Sigmoid colon (tissue), 7 donors: ENCODE results near the gene RASEF. TPM values are rescaled to one million over a fixed set of nuclear protein-coding genes. Genes with fewer than 3 reads are reported as not detected.

Experiments used
- DNase-seq: peaks from one replicate; pipeline ENCODE4 v3.0.0-alpha.2; 2019
- H3K27ac ChIP-seq, 4 donors: fragments of 200-600 bp; sonication (generic); one replicate each; pipeline ENCODE4 v1.5.1; 2016 to 2019; ENCODE audit warnings: mild to moderate bottlenecking in 1 of 4
- H3K27me3 ChIP-seq, 3 donors: fragments of 200-600 bp; sonication (generic); one replicate each; pipeline ENCODE4 v1.5.1; 2019; ENCODE audit warnings: mild to moderate bottlenecking in 1 of 3
- H3K36me3 ChIP-seq, 4 donors: fragments of 200-600 bp; sonication (generic); one replicate each; pipeline ENCODE4 v1.5.1; 2016 to 2019
- H3K4me1 ChIP-seq, 4 donors: fragments of 200-600 bp; sonication (generic); one replicate each; pipeline ENCODE4 v1.5.1; 2017 to 2019
- H3K4me3 ChIP-seq, 4 donors: fragments of 200-600 bp; sonication (generic); one replicate each; pipeline ENCODE4 v1.5.1; 2017 to 2019; ENCODE audit warnings: mild to moderate bottlenecking in 2 of 4, moderate library complexity in 1 of 4
- H3K9me3 ChIP-seq, 4 donors: fragments of 200-600 bp in 3 of 4; sonication (generic) in 3 of 4; one replicate each; pipeline versions ENCODE4 v1.5.1 to v1.6.1; 2013 to 2019
- CTCF ChIP-seq, 4 experiments: fragments of 450-650 bp in 3 of 4; fragments of 200-600 bp in 1 of 4; IDR thresholded peaks; one replicate each; pipeline ENCODE4 v1.5.1; 2016 to 2019; ENCODE audit warnings: antibody characterized with exemption in 4 of 4, mild to moderate bottlenecking in 3 of 4, moderate library complexity in 2 of 4
- EP300 ChIP-seq, 4 donors: sonication (generic); formaldehyde crosslinking; IDR thresholded peaks; one replicate each; pipeline ENCODE4 v1.6.1; 2017; ENCODE audit warnings: antibody characterized with exemption in 4 of 4
- POLR2A ChIP-seq, 2 donors: fragments of 450-650 bp; IDR thresholded peaks; one replicate each; pipeline ENCODE4 v1.6.1; 2016; ENCODE audit warnings: antibody characterized with exemption in 2 of 2, mild to moderate bottlenecking in 2 of 2, moderate library complexity in 2 of 2
- POLR2AphosphoS5 ChIP-seq, 4 donors: sonication (generic); formaldehyde crosslinking; IDR thresholded peaks; one replicate each; pipeline ENCODE4 v1.6.1; 2017; ENCODE audit warnings: antibody characterized with exemption in 4 of 4
- WGBS, 2 donors: extraction: QIAGEN DNeasy Blood & Tissue Kit; methylation state at CpG; one replicate each; pipeline ENCODE4 v1.1.7; 2013; 5-methylcytosine and 5-hydroxymethylcytosine counted together
- intact Hi-C: fragments of 100-400 bp; cut with DNase I; formaldehyde crosslinking; loops from one replicate; pipeline ENCODE4 v1.15.1; 2023
- polyA plus RNA-seq, 3 donors: library from polyadenylated mRNA; stranded (reverse); fragments of 200-250 nt; gene quantifications; one replicate each; pipeline ENCODE4 v1.2.3, GENCODE V29; 2013
- total RNA-seq, 4 donors: library from RNA; depleted of rRNA; stranded (reverse); fragments of >200 nt; gene quantifications; one replicate each; pipeline ENCODE4 v1.1.0, GENCODE V29; 2016
- donor health status: healthy with polysubstance abuse.
- donor health status: Bipolar disorder and iron deficiency.
- donor health status: healthy.

RASEF gene
- total and polyA plus RNA-seq, 7 donors = 0.16 to 24.0 (median 1.1) TPM

DNA sequence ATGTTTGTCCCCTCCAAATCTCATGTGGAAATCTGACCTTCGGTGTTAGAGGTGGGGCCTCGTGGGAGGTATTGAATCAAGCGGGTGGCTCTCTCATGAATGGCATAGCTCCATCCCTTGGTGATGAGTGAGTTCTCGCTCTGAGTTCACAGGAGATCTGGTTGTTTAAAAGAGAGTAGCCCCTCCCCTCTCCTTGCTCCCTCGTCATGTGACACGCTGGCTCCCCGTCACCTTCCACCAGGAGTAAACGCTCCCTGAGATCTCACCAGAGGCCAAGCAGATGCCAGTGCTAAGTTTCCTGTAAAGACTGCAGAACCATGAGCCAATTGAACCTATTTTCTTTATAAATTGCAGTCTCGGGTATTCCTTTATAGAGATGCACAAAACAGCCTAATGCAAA is 74.5 kb downstream of the RASEF start:
- Histone ChIP-seq H3K9me3 (no peaks in the 10 kb centered on the region), H3K27ac (no peak overlapping the region), H3K36me3 (no peaks in the 10 kb centered on the region), H3K4me3 (no peak overlapping the region), H3K27me3 (no peaks in the 10 kb centered on the region), H3K4me1 (no peaks in the 10 kb centered on the region)
- intact Hi-C loops = no loop called here
- TF ChIP-seq CTCF (IDR thresholded peaks at IDR 0.05) = no peak
- no peak for TF ChIP-seq POLR2A (IDR thresholded peaks at IDR 0.05)
- TF ChIP-seq EP300 (IDR thresholded peaks at IDR 0.05) = no peak
- no peak for TF ChIP-seq POLR2AphosphoS5 (IDR thresholded peaks at IDR 0.05)
- no peak for DNase-seq
- WGBS, 2 donors = 80 to 88% methylated on average over 9 of the region's 9 CpGs

- WGBS, 2 donors = 11 to 56% methylated on average over 5 of the region's 5 CpGs
- H3K27ac ChIP-seq = no peak overlapping the region
- no peaks in the 10 kb centered on the region for H3K27me3 ChIP-seq
- H3K4me3 ChIP-seq = no peak overlapping the region
- no peaks in the 10 kb centered on the region for H3K4me1 ChIP-seq
- TF ChIP-seq EP300 (IDR thresholded peaks at IDR 0.05) = no peak
- no peak for TF ChIP-seq CTCF (IDR thresholded peaks at IDR 0.05)
- no peak for TF ChIP-seq POLR2AphosphoS5 (IDR thresholded peaks at IDR 0.05)
- no peak for TF ChIP-seq POLR2A (IDR thresholded peaks at IDR 0.05)
- no peak for DNase-seq
- intact Hi-C loops = no loop called here
- no peaks in the 10 kb centered on the region for H3K36me3 ChIP-seq
- H3K9me3 ChIP-seq = no peaks in the 10 kb centered on the region
These were observed 75.4 kb downstream of the RASEF start for GRCh38 chr9:82987370-82988189.

DNA sequence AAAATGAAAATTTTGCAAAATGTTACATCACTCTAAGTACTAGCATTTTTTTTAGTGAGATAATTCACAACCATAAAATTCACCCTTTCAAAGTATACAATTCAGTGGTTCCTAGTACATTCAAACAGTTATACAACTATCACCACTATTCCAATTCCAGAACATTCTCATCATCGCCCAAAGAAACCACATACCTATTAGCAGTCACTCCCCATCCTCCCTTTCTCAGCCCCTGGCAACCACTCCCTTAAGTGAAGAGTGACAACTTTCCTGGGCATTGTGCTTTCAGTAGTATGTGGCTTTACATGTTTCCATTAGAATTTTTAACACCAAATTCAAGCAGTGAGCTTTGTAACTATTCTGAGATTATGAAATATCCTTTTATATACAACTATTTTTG is 81.4 kb downstream of the RASEF start:
- WGBS, 2 donors = 95 to 97% methylated on average over 1 of the region's 1 CpG
- TF ChIP-seq POLR2AphosphoS5 (IDR thresholded peaks at IDR 0.05) = no peak
- no peak for TF ChIP-seq POLR2A (IDR thresholded peaks at IDR 0.05)
- TF ChIP-seq CTCF (IDR thresholded peaks at IDR 0.05) = no peak
- intact Hi-C loops = no loop called here

GRCh38 chr9:82975176-82975575 is 87.8 kb downstream of the RASEF start:
- TF ChIP-seq POLR2AphosphoS5 (IDR thresholded peaks at IDR 0.05) (no peak), CTCF (IDR thresholded peaks at IDR 0.05) (no peak), POLR2A (IDR thresholded peaks at IDR 0.05) (no peak), EP300 (IDR thresholded peaks at IDR 0.05) (no peak)
- intact Hi-C loops = no loop called here
- WGBS, 2 donors = 87 to 88% methylated on average over 6 of the region's 6 CpGs

More for the DNA sequence above, 81.4 kb downstream of the RASEF start:
- Histone ChIP-seq H3K9me3 (peaks cover 0 to 4% (median 0%) of the 10 kb centered on the region in 4 donors), H3K27me3 (no peaks in the 10 kb centered on the region), H3K36me3 (no peaks in the 10 kb centered on the region), H3K4me1 (no peaks in the 10 kb centered on the region), H3K4me3 (no peak overlapping the region), H3K27ac (no peak overlapping the region)
- DNase-seq = no peak

More at GRCh38 chr9:82975176-82975575, 87.8 kb downstream of the RASEF start:
- H3K27me3 ChIP-seq = no peaks in the 10 kb centered on the region
- H3K4me3 ChIP-seq = no peak overlapping the region
- no peaks in the 10 kb centered on the region for H3K36me3 ChIP-seq
- DNase-seq = no peak
- H3K27ac ChIP-seq = no peak overlapping the region
- no peaks in the 10 kb centered on the region for H3K4me1 ChIP-seq
- peaks cover 0 to 4% (median 2%) of the 10 kb centered on the region in 4 donors for H3K9me3 ChIP-seq
